HG03457 (cell line): ENCODE measurements around the gene APLNR.

Experiments used
- ATAC-seq: cut with Tn5 transposase; IDR thresholded peaks from one replicate; pipeline ENCODE4 v1.9.1; 2021; ENCODE audit warnings: moderate number of reproducible peaks; ENCODE audit not compliant: unreplicated experiment

APLNR gene

DNA sequence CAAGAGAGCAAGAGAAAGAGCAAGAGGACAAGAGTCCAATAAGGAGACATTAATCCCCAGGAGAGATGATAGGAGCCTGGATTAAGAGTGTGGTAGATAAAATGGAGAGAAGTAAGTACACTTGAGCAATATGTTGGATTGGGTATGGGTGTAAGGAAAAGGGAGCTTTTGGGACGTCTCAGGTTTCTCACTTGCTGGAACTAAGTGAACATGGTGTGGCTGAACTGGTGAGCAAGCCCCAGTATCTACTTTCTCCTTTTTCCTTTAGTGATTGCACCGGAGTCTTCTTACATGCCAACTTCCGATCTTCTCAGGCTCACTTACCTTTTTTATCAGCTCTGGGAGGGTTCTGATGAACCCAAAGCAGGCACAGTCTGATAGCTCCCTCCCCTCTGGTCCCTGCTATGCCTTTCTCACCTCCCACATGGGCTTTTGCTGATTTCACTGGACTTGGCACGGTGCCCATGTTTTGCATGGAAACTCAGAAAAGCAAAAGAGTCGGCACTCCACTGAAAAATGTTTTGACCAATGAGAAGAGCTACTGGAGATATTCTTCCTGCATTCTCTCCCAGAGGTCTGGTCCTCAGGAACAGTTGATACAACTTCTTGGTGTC lies 14.5 kb upstream of the APLNR start:
- ATAC-seq = no peak

DNA sequence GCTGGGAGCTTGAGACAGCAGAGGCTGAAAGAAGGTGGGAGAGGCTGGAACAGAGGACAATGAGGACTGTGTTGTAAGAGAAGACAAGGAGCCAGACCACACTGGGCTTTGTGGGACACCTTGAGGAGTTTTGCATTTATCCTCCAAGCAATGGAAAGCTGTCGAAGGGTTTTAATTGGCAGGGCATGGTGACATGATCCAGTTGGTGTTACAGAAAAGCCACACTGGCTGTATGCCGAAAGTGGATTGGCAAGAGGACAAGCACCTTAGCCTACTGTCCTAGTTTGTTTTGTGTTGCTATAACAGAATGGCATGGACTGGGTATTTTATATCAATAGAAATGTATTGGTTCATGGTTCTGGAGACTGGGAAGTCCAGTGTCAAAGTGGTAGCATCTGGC lies 14.0 kb upstream of the APLNR start:
- ATAC-seq = no peak

DNA sequence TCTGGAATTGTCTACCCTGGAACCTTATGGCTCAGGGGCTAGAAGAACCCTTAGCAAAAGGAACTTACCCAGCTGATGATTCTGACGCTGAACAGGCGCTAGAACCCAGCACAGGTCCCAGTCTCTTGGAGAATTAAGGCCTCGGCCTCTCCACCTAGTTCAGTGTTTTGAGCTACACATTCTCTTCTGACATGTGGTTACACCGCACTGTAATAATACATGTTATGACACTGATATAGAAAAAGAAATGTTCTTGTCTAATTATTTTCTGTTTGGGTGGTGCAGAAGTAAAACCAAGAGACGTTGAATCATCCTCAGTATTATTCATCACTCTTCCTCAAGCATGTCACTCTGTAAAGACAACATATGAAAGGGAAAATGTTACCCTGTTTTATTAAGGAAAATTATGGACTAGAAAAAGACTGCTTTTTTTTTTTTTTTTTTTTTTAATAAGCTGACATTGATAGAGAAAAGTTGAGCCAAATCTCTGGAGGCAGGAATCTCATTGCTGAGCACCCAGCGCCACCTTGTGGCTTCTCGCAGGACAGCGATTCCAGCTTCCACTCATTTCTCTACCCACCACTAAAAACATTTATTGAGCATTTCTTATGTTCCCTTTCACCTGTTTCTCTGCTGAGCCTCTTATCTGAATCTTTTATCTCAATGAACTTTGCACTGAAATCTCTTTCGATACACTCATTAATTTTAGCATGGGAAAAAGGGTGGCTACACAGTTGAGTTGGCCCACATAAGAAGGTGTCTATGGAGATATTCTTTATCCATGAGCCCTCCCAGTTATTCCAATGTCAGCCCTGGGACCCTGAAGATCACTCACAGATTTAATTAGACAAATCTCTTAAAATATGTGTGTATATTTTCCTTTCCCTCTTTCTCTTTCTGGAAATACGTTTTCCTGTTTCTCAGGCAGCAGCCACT lies 12.6 kb upstream of the APLNR start:
- no peak for ATAC-seq

DNA sequence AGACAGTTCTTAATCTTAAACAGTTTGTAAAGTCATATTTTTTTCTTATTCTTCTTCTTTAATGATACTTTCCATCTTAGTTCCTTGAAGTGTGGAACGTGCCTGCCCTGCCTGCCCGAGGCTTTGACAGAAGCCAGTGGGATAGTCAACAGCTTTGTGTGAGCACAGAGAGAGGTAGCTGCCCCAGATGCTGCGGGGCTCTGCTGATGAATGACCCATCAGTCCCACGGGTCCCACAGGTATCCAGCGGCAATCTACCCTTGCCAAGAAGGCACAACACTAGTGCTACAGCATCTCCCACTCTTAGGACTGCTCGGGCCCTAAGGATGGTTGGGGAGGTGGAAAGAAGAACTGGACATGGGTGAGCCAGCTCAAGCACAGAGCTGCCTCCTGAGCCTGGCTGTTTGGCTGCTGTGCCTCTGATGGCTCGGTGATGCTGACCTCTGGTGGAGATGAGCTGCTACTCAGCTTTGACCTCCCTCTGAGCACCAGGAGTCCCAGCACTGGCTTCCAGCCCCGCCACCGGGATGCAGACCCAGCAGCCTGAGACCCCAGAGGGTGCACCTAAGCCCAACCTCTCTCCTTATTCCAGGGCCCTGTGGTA lies 11.8 kb upstream of the APLNR start:
- no peak for ATAC-seq

DNA sequence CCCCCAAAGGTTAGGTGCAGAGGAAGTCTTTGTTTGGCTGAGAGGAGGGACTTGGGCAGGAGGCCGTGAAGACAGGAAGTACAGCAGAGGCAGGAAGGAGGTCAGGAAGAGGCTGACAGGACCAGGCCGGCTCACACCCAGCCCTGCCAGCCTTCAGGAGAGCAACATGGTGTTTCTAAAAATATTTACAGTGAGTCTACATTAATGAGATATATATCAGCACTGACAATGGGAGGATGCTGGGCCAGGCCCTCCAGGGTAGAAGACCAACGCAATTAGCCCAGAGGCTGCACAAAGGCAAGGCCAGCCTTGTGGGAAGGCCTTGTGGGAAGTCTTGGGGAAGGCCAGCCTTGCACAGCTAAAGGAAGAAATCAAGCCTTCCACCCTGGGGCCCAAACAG lies 7.9 kb upstream of the APLNR start:
- no peak for ATAC-seq

DNA sequence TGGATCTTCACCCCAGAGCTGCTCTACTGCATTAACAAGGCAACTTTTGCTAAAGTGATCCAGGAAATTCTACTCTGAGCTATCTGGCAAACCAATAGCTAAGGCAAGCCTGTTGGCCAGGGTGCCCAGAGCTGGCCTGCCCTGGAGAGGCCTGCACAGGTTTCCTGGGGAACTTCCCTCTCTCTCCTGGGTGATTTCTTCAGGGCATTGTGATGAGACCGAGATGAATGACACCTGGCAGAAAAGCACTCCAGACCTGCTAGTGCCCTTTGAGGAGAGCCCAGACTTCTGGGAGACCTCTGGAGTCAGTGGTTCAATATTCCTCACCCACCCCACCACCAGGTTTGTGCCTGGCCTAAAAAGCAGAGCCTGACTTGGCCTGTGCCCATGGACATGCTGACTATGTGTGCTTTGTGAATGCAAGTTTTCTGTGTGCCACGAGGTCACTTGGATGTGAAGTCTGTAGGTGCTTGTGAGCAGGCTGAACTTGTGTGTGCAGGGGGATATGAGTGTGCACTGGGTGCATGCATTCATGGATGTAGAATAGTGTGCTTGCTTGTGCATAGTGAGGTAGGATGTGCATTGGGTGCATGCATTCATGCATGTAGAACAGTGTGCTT lies 4.4 kb upstream of the APLNR start:
- ATAC-seq = no peak

DNA sequence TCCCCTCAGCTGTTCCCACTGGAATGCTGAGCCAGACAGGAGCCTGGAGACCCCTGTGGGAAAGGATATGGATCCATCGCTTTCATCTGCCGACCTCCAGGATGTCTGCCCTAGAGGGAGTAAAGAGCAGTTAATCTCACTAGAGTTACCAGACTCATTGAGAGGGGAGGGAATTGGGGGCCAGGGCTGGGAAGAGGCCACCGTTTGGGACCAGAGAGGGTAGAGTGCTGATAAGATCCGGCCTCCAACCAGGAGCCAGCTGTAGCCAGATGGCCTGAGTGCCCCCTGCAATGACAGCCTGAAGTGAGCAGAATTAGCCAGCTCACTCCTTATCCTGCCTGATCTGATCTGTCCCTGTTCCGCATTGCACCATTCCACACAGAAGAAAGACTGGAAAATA lies 3.7 kb upstream of the APLNR start:
- ATAC-seq = no peak

DNA sequence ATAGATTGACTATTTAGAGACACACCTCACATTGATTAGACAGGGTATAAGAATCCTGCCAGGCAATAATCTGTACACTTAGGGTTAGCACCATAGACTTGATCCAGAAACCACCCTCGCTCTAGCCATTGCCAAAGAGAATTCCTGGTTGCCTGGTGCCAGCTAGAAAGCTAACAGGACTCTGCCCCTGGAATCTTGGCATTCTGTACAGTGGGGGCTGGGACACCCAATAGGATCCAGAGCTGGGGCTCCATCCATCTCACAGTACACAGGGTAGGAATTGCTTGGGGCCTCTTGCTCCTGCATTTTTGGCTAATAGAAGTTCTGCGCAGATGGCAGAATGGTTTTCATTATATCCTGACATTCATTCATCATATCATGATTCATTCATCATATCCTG lies 3.0 kb upstream of the APLNR start:
- no peak for ATAC-seq

DNA sequence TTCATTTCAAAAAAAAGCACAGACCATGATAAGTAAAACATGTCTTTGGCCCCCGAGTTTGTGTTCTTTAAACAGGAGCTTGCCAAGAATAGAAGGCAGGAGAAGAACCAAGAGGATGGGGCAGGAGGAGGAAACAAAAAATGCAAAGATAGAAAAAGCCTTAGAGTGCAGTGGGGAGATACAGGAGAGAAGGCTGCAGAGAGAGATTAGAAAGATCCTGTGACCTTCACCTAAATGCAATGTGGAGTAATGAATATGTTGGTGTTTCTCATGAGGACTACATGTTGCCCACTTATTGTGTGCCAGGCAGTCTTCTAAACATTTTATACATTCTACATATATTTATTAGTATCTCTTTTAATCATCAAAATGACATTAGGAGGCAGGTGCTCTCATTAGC lies 2.3 kb upstream of the APLNR start:
- ATAC-seq = no peak

DNA sequence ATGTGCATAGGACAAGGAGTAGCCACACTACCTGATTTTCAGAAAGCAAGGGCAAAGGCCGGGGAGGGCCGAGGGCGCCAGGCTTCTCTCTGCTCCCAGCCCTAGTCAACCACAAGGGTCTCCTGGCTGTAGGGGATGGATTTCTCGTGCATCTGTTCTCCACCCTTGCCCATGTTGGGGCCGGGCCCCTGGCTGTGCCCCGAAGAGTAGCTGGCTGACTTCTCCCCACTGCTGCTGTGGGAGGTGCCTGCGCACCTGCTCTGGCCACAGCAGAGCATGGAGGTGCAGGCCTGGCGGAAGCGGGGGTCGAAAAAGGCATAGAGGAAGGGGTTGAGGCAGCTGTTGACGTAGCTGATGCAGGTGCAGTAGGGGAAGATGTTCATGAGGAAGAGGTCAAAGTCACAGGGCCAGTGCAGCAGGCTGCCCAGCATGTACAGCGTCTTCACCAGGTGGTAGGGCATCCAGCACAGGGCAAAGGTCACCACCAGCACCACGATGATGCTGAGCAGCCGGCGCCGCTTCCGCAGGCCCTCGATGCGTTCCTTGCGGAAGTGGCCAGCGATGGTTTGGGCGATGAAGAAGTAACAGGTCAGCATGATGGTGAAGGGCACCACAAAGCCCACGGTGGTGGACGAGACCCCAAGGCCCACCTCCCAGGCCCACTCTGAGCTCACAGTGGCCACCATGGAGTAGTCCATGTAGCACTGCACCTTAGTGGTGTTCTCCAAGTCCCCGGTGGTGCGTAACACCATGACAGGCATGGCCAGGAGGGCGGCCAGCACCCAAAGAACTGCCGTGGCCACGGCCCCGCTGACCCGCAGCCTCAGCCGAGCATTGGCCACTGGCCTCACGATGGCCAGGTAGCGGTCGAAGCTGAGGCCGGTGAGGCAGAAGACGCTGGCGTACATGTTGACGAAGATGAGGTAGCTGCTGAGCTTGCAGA lies 1.0 kb downstream of the APLNR start:
- ATAC-seq = no peak

DNA sequence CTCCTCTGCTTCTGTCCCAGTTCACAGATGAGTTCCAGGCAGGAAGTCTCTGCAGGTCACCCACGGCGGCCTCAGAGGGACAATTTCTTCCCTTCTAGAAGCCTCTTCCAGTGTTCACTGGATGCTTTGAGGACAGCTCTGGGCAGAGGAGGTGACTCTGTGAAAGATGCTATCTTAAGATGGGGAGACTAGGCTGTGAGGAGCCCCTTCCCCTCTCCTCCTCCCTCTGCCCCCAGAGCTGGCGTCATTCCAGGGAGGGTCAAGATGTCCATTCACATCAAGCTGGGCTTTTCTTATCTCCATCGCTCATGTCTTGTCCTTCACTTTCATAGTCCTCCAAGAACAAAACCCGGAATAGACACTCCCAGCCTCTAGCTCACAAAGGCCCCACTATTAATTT lies 3.3 kb downstream of the APLNR start:
- no peak for ATAC-seq

DNA sequence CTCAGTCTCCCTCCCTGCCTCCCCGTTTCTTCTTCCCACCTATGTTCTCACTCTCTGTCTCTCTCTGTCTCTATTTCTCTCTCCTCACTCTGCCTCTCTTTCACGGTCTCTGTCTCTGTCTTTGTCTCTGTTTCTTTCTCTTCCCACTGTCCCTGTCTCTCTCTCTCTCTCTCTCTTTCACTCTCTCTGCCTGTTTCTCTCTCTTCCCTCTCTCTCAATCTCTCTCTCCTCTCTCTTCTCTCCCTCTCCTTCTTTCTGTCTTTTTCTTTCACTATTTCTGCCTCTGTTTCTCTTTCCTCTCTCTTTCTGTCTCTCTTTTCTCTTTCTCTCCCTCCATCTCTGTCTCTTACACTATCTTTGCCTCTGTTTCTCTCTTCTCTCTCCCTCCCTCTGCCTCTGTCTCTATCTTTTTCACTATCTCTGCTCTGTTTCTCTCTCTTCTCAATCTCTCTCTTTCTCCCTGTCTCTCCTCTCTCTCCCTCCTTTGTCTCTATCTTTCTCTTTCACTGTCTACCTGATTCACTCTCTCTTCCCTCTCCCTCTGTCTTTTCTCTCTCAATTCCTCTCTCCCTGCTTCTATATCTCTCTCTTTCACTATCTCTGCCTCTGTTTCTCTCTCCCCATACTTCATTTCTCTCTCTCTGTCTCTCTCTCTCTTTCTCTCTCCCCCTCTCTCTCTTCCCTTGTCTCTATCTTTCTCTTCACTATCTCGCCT lies 5.4 kb downstream of the APLNR start:
- no peak for ATAC-seq

DNA sequence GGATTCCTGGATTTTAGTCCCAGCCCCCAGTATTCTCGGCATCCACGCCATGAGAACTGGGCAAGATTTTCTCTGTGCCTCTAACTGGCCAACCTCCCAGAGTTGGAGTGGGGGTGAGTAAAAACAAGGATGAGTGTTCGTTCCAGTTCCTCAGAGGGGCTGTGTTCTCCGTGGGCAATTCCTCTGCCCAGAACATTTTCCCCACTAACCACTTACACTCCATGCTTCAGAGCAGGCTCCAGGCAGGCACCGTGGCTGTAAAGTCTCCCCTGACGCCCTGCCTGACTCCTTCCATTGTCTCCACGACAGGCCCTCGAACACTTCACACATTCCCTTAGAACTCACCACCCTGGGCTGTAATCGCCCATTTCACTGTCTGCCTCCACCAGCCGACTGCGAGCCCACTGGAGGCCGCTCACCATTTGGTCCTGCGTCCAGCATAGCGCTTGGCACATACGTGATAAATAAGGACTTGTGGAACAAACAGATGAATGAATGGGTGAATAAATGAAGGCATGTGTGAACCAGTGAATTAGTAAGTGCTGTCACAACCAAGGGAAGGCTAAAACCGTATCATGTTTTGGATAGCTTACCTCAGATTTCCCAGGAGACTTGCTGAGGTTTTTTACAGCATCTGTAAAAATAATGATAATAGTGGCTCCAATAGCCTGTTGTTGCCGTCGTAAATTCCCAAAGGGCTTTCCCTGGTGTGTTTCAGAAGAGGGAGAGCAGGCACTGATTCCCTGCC lies 6.1 kb downstream of the APLNR start:
- no peak for ATAC-seq

DNA sequence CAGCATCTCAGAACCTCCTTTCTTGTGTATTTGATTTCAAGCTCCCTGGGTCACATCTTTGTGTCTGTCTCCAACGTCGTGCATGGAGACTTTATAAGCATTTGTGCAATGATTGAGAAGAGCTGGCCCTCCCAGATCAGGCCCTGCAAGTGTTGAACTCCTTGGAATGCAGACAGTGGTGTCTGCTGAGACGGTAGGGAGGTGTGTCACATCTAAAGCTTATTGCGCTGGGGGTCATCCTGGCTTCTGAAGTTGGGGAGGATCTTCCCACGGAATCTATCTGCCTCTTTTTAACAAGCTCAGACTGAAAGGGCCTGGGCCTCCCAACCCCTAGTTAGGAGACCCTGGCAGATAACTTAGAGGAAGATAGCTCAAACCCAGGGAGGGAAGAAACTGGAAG lies 6.7 kb downstream of the APLNR start:
- ATAC-seq = no peak

DNA sequence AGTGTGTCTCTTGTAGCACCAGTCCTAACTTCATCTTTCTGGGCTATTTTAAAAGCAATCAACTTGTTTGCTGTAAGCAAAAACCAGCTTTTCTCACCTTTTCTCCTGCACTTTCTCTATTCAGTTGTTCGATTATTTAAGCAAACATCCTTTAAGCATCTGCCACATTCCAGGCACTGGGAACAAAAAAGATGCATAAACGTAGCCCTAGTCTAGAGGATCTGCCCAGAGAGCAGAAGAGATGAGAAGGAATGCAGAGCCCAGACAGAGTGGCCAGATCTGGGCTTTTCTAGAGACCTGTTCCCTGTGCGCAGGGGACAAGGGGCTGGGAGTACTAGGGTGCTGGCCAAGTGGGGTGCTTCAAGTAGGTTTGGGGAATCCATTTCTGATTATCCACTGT lies 8.4 kb downstream of the APLNR start:
- ATAC-seq = no peak

DNA sequence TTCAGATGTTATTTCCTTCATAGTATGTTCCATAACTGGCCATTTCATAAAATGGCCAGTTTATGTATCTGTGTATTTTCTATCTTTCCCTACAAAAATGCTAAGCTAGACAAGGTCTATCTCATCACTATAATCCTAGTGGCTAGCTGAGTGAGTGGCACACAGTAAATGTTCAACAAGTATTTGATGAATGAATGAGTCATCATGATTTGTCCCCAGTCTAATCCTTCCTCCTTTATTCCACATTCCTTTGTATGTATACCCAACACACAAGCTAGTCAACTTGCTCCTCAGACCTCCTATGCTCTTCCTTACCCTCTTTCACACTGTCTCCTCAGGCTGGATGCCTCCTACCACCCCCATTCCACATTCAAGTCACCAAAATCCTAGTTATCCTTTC lies 12.5 kb downstream of the APLNR start:
- no peak for ATAC-seq

DNA sequence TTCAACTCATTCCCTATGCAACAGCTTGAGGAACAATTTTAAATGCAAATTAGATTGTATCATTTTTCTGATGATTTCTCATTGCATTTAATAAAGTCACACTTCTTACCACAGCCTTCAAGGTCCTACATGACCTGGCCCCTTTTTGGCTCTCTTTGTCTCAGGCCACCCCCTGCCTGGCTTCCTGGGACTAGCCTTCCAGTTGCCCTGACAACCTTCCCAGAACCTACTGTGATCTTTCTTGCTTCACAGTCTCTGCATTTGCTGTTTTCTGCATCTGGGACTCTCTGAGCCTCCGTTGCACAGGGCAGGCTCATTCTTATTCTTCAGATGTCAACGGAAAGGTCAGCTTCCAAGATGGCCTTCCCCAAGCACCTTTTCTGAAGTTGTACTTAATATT lies 12.9 kb downstream of the APLNR start:
- ATAC-seq = no peak

DNA sequence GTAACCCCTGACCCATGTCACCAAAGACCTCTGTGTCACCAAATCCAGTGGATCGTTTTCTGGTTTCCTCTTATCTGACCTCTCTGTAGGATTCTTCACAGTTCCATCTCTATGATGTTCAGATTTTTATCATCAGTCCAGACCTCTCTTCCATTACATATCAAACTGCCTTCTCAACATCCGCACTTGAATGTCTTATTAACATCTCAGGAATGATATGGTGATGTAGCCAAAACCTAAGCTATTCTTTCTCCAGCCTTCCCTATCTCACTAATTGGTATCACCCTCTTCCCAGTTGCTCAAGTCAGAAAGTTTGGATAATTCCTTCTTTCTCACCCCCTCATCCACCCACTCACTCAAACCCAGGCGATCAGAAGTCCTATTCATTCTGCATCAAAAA lies 13.4 kb downstream of the APLNR start:
- ATAC-seq = no peak

DNA sequence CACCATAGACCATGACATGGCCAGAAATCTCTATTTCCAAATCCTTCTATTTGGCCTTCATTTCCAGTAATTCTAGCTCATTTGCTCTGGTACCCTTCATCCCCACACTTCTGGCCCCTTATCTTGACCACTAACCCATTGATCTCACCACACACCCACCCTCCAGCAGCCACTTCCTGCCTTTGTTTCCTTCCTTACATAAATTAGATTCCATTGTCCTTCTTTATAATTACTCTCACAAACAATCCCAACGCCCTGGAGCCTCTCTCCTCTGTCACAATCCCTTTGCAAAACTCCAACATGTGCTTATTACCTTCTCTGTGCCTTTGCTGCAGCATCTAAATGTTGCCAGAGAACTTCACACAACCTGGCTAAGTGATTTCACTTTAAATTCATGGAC lies 14.8 kb downstream of the APLNR start:
- no peak for ATAC-seq
